HS-27A (cell line): ENCODE data around the gene TK2.
A peak's percentile ranks its signal among the peaks of the same experiment; 100 is the strongest.

Experiments
- DNase-seq: peaks from one replicate; pipeline ENCODE4 v3.0.0-alpha.2; 2012; ENCODE audit warnings: low read depth, missing footprints

TK2 gene

DNA sequence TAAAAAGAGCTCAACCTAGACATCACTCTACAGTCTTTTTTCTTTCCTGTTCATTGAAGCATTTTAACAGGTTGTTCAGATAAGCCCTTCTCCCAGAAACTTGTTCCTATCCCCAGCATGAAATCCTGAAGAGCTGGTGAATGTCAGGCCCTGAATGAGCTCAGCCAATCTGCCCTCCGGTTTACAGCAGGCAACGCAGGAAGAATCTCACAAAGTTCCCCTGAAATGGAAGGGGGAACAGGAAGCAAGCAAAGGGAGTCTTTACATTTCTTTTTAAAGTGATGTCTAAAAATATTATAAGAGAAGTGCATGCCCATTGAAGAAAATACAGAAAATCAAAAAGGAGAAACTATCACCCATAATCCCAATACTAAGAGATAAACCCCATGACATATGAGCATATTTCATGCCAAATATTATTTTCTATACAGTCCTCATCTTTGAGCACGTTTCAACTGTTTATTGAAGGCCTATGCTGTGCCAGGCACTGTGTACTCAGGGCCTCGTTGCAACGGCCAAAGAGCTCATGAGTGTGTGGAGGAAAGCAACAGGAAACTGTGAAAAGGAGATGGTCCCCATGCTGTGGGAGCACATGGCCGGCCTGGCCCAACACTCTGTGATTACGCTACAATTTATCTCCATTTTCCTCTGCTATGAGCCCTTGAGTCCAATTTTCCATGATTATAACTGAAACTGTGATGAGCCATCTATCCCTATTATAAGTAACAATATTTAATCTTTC, 5.7 kb downstream of the TK2 start:
- DNase-seq, result no peak

DNA sequence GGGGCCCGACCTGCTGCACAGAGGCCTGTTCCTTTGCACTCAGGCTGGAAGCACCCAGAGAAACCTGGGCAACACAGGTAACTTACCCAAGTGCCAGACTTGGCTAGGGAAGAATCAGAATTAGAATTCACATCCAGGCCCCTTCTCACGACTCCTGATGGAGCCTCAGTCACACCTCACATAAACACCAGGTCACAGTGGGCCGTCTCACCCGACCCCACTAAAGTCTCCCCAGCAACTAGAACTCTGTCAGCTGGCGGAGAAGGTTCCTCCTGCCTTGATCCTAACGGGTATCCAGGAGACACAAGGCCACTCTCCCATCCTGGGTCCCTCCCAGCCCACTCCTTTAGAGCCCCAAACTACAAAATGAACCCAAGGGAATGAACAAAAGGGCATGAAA, 6.4 kb downstream of the TK2 start:
- no peak for DNase-seq

- no peak for DNase-seq
Observed at GRCh38 chr16:66542396-66542795, 7.5 kb downstream of the TK2 start.

GRCh38 chr16:66541388-66542355, 8.2 kb downstream of the TK2 start:
- DNase-seq, result no peak

- DNase-seq, result no peak
Observed at GRCh38 chr16:66539623-66540469, 10.1 kb downstream of the TK2 start.

DNA sequence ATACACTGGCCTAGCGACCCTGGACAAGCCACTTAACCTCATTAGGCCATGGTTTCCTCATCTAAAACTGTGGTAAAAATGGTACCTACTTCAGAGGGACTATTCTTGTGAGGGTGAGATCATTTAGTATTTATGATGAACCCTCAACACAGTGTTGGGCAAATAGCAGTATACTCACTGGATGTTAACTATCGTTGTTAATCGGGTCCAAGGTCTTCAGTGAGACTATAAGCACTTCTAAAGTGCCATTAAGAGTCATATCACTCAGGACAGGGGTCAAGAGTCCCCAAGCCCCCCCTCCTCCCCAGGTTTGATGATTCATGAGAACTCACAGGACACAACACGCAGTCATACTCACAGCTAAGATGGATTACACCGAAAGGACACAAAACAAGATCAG, 11.0 kb downstream of the TK2 start:
- no peak for DNase-seq

- DNase-seq, result no peak
Observed at GRCh38 chr16:66537236-66537635, 12.7 kb downstream of the TK2 start.

GRCh38 chr16:66536525-66536924, 13.4 kb downstream of the TK2 start:
- DNase-seq, result no peak

DNA sequence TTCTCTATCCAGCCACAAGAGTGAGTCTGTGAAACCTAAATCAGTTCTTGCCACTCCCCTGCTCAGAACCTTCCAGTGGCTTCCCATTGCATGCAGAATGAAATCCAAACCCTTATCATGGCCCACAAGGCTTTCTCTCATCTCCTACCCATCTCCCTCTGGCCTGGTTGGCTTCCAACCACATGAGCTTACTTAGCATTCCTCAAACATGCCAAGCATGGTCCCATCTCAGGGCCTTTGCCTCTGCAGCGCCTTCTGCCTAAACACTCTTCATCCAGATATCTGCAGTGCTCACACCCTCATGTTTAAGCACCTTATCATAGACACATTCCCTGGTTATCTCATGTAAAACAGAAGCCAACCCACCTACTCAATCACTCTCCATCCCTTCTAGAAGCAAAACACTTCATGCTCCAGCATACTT, 15.5 kb downstream of the TK2 start:
- DNase-seq, result no peak

DNA sequence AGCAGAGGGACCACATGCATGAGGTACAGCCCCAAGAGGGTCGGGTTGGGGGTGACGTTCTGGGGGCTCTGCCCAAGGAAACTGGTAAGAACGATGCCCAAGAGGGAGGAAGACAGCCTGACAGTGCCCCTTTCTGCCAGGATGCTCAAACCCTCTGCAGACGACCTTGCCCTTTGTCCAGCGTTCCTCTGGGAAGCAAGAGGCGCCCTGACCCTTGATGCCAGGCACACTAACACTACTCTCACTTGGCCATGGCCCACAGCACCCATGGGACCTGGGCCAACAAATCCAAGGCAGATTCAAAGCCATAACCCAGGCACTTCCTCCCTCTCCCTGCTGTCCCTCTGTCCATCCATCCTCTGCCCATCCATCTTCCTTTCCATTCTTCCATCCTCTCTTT, 20.4 kb downstream of the TK2 start:
- no peak for DNase-seq

- DNase-seq, result no peak
Observed at GRCh38 chr16:66528294-66528693, 21.6 kb downstream of the TK2 start.

- DNase-seq, result no peak
Observed at GRCh38 chr16:66525396-66526180, 24.3 kb downstream of the TK2 start.

- no peak for DNase-seq
Observed at GRCh38 chr16:66524601-66525164, 25.2 kb downstream of the TK2 start.

DNA sequence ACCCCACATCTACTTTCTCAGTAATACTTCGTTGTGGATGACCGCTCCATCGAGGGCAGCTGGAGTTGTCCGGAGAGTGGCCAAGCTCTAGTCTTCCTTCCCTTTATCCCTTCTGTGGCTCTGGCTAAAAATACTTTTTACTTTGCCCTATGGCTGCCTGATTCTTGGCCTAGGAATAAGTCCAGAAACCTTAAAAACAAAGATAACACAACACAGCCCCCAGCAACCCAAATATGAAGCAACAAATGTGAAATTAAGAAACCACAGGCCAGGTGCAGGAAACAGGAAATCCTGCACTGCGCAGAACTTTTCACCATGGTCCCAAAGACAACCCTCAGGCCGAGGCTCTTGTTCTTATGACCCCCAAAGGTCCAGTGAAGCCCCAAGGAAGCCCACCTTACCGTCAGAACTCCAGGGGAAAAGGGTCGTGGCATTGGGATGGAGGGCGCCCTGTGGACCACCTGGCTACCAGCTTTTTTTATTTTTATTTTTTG, 26.0 kb downstream of the TK2 start:
- DNase-seq, result no peak

- no peak for DNase-seq
Observed at GRCh38 chr16:66522816-66523590, 26.9 kb downstream of the TK2 start.

GRCh38 chr16:66521951-66522771, 27.8 kb downstream of the TK2 start:
- DNase-seq, result peak; percentile 34

- no peak for DNase-seq
Observed at GRCh38 chr16:66521252-66521713, 28.6 kb downstream of the TK2 start.

DNA sequence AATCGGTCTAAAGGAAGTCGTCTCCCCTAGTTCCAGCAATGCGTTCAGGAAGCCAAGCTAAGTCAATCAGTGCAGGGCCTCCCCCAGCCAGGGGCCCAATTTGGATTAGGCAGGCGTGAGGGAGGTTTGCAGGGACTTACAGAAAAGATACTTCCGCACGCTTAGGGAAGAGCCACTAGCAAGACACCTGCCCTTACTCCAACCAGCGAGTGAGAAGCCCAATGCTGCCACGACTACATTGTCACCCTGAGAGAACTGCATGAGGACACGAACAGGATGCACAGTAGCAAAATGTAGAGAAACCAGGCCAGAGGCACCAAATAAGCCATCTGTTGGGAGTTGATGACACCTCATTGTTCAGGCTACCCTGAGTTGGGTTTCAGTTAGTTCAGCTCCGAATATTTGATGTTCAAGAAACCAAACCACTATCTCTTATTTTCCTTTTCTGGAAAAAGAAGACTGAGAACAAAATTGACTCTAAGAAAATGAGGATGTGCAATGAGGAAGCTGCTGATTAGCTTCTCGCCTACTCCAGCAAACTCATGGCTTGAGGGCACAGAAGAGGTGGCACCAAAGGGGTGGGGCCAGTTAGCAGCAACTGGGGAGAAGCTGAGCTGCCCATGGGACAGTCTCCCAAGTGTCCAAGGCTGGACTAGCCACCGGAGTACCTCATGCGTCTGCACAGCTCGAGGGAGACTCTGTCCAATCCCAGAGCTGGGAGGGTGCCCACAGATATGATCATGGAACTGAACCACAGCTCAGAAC, 29.3 kb downstream of the TK2 start:
- DNase-seq, result no peak
